K562 (cell line): ENCODE measurements around the gene EGLN1. TPM values are rescaled to one million over a fixed set of nuclear protein-coding genes. Genes with fewer than 3 reads are reported as not detected.

ENCODE experiments used
- FOXK1 ChIP-seq: sonication (generic); formaldehyde crosslinking; IDR thresholded peaks from 2 replicates; pipeline ENCODE4 v1.8.0; 2022; ENCODE audit warnings: missing genetic modification reagents, mild to moderate bottlenecking, borderline replicate concordance
- ZNF23 ChIP-seq: fragments of 250-450 bp; sonication (Bioruptor Pico); IDR thresholded peaks from 2 replicates; pipeline ENCODE4 v1.4.0; 2020; ENCODE audit warnings: mild to moderate bottlenecking
- ZNF77 ChIP-seq: fragments of 250-450 bp; sonication (Bioruptor Pico); IDR thresholded peaks from 2 replicates; pipeline ENCODE4 v1.5.0; 2020
- polyA plus RNA-seq, 8 experiments: library from polyadenylated mRNA; depleted of rRNA in 4 of 8; stranded (reverse) in 5 of 8; unstranded in 3 of 8; fragments of >200 nt; fragmentation: Nextera tagmentation in 2 of 8; fragmentation: Illumina TruSeq in 1 of 8; extraction: Ambion mirVana in 2 of 8; extraction: Trizol in 1 of 8; gene quantifications; 2 replicates each; pipeline versions ENCODE4 v1.2.1 to v1.2.3, GENCODE V29; 2011 to 2014; ENCODE audit warnings: inconsistent platforms in 1 of 8, missing spikeins in 1 of 8
- total RNA-seq, 7 experiments: library from RNA; depleted of rRNA in 6 of 7; stranded (reverse); fragments of >200 nt in 6 of 7; fragmentation: Illumina TruSeq in 2 of 7; extraction: Trizol in 2 of 7; gene quantifications; 2 replicates each; pipeline versions ENCODE4 v1.2.1 to v1.2.3, GENCODE V29; 2011 to 2021; ENCODE audit warnings: low replicate concordance in 1 of 7
- TF ChIP-seq, protein P1 (sequence below): fragments of 250-450 bp; sonication (Bioruptor Pico); IDR thresholded peaks from 2 replicates; pipeline ENCODE4 v1.4.0; 2020
- TF ChIP-seq, protein P2 (sequence below): sonication (generic); formaldehyde crosslinking; IDR thresholded peaks from 2 replicates; pipeline ENCODE4 v1.8.1; 2022; ENCODE audit warnings: missing genetic modification reagents
- TF ChIP-seq, protein P3 (sequence below), 2 experiments: fragments of 450-650 bp in 1 of 2; sonication (generic) in 1 of 2; formaldehyde crosslinking in 1 of 2; IDR thresholded peaks; 2 replicates each; pipeline versions ENCODE4 v1.7.1 to v1.9.0; 2016 to 2022; ENCODE audit warnings: inconsistent platforms in 1 of 2, mild to moderate bottlenecking in 1 of 2, missing genetic modification reagents in 1 of 2
- TF ChIP-seq, protein P4 (sequence below): fragments of 250-450 bp; sonication (Bioruptor Pico); IDR thresholded peaks from 2 replicates; pipeline ENCODE4 v1.8.0; 2021; ENCODE audit warnings: moderate library complexity, mild to moderate bottlenecking, inconsistent platforms

The EGLN1 gene
- total and polyA plus RNA-seq, 9 of the 15 experiments (the other 6 are each of a cell fraction or from before 2014, with no cell fraction given), result 5.2 to 54.3 (median 24.6) TPM

DNA sequence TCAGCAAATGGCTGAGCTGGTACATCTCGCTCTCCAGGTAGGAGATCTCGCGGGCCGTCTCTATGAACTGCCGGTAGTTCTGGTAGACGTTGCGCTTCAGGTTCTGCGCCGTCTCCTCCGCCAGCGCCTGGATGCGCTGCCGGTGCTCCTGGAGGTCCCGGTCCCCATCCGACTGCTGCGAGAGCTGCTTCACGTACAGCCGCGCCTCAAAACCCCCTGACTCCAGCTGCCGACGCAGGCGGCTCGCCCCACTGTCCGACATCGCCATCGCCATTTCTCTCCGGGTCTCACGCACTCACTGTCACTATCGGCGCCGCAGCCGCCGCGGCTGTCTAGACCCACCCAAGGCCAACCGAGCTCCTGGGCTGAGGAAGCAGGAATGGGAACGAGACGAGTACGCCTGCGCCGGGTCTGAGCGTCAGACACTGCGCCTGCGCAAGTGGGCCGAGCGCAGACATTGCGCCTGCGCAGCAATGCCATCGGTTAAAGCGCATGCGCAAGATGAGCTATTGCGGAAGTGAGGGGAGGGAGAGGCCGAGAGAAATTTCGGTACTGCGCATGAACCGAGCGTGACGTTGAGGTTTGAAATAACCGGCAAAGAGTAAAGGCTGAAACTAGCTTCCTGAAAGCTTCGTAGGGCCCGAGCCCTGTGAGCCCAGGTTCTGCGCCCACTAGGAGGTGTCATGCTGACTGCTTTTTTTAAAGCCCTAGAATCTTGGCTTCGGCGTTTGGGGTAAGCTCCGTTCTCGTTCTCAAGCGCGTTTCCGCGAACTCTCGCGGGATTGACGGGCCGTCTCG lies 84.4 kb downstream of the EGLN1 start, which contains the start of gene EXOC8 (continued):
- TF ChIP-seq, protein P1, sequence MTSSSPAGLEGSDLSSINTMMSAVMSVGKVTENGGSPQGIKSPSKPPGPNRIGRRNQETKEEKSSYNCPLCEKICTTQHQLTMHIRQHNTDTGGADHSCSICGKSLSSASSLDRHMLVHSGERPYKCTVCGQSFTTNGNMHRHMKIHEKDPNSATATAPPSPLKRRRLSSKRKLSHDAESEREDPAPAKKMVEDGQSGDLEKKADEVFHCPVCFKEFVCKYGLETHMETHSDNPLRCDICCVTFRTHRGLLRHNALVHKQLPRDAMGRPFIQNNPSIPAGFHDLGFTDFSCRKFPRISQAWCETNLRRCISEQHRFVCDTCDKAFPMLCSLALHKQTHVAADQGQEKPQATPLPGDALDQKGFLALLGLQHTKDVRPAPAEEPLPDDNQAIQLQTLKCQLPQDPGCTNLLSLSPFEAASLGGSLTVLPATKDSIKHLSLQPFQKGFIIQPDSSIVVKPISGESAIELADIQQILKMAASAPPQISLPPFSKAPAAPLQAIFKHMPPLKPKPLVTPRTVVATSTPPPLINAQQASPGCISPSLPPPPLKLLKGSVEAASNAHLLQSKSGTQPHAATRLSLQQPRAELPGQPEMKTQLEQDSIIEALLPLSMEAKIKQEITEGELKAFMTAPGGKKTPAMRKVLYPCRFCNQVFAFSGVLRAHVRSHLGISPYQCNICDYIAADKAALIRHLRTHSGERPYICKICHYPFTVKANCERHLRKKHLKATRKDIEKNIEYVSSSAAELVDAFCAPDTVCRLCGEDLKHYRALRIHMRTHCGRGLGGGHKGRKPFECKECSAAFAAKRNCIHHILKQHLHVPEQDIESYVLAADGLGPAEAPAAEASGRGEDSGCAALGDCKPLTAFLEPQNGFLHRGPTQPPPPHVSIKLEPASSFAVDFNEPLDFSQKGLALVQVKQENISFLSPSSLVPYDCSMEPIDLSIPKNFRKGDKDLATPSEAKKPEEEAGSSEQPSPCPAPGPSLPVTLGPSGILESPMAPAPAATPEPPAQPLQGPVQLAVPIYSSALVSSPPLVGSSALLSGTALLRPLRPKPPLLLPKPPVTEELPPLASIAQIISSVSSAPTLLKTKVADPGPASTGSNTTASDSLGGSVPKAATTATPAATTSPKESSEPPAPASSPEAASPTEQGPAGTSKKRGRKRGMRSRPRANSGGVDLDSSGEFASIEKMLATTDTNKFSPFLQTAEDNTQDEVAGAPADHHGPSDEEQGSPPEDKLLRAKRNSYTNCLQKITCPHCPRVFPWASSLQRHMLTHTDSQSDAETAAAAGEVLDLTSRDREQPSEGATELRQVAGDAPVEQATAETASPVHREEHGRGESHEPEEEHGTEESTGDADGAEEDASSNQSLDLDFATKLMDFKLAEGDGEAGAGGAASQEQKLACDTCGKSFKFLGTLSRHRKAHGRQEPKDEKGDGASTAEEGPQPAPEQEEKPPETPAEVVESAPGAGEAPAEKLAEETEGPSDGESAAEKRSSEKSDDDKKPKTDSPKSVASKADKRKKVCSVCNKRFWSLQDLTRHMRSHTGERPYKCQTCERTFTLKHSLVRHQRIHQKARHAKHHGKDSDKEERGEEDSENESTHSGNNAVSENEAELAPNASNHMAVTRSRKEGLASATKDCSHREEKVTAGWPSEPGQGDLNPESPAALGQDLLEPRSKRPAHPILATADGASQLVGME (CRISPR knock-in tag), result peak; percentile 88; the same call in 1 of the 2 replicates
- no peak for TF ChIP-seq FOXK1
- TF ChIP-seq ZNF77, result no peak; the same call in 1 of the 2 replicates
- TF ChIP-seq ZNF23 (CRISPR knock-in tag), result no peak
- TF ChIP-seq, protein P2, sequence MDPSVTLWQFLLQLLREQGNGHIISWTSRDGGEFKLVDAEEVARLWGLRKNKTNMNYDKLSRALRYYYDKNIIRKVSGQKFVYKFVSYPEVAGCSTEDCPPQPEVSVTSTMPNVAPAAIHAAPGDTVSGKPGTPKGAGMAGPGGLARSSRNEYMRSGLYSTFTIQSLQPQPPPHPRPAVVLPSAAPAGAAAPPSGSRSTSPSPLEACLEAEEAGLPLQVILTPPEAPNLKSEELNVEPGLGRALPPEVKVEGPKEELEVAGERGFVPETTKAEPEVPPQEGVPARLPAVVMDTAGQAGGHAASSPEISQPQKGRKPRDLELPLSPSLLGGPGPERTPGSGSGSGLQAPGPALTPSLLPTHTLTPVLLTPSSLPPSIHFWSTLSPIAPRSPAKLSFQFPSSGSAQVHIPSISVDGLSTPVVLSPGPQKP (CRISPR knock-in tag), result no peak
- TF ChIP-seq, protein P3, sequence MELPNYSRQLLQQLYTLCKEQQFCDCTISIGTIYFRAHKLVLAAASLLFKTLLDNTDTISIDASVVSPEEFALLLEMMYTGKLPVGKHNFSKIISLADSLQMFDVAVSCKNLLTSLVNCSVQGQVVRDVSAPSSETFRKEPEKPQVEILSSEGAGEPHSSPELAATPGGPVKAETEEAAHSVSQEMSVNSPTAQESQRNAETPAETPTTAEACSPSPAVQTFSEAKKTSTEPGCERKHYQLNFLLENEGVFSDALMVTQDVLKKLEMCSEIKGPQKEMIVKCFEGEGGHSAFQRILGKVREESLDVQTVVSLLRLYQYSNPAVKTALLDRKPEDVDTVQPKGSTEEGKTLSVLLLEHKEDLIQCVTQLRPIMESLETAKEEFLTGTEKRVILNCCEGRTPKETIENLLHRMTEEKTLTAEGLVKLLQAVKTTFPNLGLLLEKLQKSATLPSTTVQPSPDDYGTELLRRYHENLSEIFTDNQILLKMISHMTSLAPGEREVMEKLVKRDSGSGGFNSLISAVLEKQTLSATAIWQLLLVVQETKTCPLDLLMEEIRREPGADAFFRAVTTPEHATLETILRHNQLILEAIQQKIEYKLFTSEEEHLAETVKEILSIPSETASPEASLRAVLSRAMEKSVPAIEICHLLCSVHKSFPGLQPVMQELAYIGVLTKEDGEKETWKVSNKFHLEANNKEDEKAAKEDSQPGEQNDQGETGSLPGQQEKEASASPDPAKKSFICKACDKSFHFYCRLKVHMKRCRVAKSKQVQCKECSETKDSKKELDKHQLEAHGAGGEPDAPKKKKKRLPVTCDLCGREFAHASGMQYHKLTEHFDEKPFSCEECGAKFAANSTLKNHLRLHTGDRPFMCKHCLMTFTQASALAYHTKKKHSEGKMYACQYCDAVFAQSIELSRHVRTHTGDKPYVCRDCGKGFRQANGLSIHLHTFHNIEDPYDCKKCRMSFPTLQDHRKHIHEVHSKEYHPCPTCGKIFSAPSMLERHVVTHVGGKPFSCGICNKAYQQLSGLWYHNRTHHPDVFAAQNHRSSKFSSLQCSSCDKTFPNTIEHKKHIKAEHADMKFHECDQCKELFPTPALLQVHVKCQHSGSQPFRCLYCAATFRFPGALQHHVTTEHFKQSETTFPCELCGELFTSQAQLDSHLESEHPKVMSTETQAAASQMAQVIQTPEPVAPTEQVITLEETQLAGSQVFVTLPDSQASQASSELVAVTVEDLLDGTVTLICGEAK (IDR thresholded peaks at IDR 0.05), result no peak
- TF ChIP-seq, protein P3 (CRISPR knock-in tag; IDR thresholded peaks at IDR 0.05), result no peak
- TF ChIP-seq, protein P4, sequence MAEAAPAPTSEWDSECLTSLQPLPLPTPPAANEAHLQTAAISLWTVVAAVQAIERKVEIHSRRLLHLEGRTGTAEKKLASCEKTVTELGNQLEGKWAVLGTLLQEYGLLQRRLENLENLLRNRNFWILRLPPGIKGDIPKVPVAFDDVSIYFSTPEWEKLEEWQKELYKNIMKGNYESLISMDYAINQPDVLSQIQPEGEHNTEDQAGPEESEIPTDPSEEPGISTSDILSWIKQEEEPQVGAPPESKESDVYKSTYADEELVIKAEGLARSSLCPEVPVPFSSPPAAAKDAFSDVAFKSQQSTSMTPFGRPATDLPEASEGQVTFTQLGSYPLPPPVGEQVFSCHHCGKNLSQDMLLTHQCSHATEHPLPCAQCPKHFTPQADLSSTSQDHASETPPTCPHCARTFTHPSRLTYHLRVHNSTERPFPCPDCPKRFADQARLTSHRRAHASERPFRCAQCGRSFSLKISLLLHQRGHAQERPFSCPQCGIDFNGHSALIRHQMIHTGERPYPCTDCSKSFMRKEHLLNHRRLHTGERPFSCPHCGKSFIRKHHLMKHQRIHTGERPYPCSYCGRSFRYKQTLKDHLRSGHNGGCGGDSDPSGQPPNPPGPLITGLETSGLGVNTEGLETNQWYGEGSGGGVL (CRISPR knock-in tag), result no peak
